ENCODE results near the gene CFAP141. TPM values are rescaled to one million over a fixed set of nuclear protein-coding genes. Genes with fewer than 3 reads are reported as not detected.

CFAP141 gene
- total RNA-seq, 2 experiments from 2014 or later: not detected

DNA sequence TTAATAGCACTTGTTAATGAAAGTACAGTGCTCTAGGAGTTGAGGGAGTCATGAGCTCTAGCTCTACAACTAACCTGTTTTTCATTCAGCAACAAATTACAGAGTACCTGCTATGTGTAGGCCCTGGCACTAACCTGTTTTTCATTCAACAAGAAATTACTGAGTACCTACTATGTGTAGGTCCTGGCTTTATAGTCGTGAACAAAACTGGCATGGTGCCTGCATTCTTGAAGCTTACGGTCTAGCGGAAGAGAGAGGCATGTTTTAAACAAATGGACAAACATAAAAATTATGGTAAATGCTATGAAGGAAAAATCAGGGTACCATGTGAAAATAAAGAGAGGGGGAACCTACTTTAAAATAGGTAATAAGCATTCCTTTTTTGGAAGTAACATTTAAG lies 12.4 kb upstream of the CFAP141 start:
- CTCF ChIA-PET: interaction anchor here (1.2 to 1.8 kb wide), 3 partner anchors 54 to 116 kb away, joined by 3 to 10 read pairs (median 6); partner anchors contain the start of gene HAX1
- POLR2A ChIA-PET: interaction anchor here (1.1 kb wide), 1 partner anchor 47 kb away, joined by 3 read pairs; no protein-coding TSS in a partner anchor

- ChIA-PET CTCF (interaction anchor here (1.3 kb wide), 1 partner anchor 63 kb away, joined by 4 read pairs; no protein-coding TSS in a partner anchor), POLR2A (no interaction called here)
Measured at GRCh38 chr1:154213274-154213673, 7.1 kb upstream of the CFAP141 start.

DNA sequence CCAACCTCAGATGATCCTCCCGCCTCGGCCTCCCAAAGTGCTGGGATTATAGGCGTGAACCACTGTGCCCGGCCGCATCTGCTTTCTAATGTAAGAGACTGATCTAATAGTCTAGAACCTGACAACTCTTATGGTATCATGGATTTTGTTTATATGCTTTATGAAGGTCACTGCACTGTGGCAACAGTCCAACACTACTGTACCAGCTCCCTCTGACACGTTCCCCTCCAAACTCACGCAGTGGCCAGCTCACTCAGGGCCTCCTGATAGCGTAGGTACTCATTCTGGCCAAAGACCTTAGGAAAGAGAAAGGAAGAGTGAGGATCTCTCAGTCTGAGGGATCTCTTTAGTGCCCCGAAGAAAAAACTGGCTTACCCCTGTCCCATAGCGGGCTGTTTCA lies 6.0 kb upstream of the CFAP141 start:
- CTCF ChIA-PET: no interaction called here
- POLR2A ChIA-PET: no interaction called here

DNA sequence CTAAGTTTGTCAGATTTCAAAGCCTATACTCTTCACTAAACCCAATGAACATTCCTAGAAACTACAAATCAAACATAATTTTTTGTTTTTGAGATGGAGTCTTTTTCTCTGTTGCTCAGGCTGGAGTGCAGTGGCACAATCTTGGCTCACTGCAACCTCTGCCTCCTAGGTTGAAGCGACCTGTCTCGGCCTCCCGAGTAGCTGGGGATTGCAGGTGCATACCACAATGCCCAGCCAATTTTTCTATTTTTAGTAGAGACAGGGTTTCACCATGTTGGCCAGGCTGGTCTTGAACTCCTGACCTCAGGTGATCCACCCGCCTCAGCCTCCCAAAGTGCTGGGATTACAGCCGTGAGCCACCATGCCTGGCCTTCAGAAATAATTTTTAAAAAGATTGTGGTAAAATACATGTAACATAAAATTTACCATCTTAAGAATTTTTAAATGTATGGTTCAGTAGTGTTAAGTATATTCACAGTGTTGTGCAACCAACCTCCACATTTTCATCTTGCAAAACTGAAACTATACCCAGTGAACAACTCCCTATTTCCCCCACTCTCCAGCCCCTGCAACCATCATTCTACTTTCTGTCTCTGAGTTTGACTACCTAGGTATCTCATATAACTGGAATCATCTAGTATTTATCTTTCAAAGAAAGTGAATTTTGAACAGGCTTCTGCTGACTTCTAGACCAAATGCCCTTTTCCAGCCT lies 2.7 kb upstream of the CFAP141 start:
- CTCF ChIA-PET: interaction anchor here (0.7 kb wide), 1 partner anchor 8 kb away, joined by 3 read pairs; no protein-coding TSS in a partner anchor
- POLR2A ChIA-PET: interaction anchor here (0.7 kb wide), 1 partner anchor 132 kb away, joined by 13 read pairs; no protein-coding TSS in a partner anchor

GRCh38 chr1:154207262-154207661 lies 1.1 kb upstream of the CFAP141 start:
- POLR2A ChIA-PET: interaction anchor here (0.6 kb wide), 1 partner anchor 212 kb away, joined by 3 read pairs; no protein-coding TSS in a partner anchor
- CTCF ChIA-PET: interaction anchor here (0.6 to 0.7 kb wide), 2 partner anchors 8 to 462 kb away, joined by 3 read pairs; no protein-coding TSS in a partner anchor

GRCh38 chr1:154205778-154206177 lies 355 bp downstream of the CFAP141 start:
- ChIA-PET POLR2A (interaction anchor here (0.5 to 0.7 kb wide), 3 partner anchors 25 to 356 kb away, joined by 3 to 4 read pairs (median 3); no protein-coding TSS in a partner anchor), CTCF (interaction anchor here (0.7 kb wide), 1 partner anchor 18 kb away, joined by 3 read pairs; no protein-coding TSS in a partner anchor)

- POLR2A ChIA-PET: interaction anchor here (0.8 to 1.2 kb wide), 2 partner anchors 21 to 72 kb away, joined by 3 to 5 read pairs; partner anchors contain the start of gene UBAP2L
- CTCF ChIA-PET: interaction anchor here (0.5 to 1.6 kb wide), 4 partner anchors 8 to 107 kb away, joined by 3 to 6 read pairs (median 4); no protein-coding TSS in a partner anchor
Measured at GRCh38 chr1:154199563-154199879, 6.6 kb downstream of the CFAP141 start.

- POLR2A ChIA-PET: interaction anchor here (0.8 to 1.2 kb wide), 2 partner anchors 21 to 73 kb away, joined by 3 to 5 read pairs; partner anchors contain the start of gene UBAP2L
- CTCF ChIA-PET: interaction anchor here (0.6 to 1.6 kb wide), 4 partner anchors 9 to 14 kb away, joined by 3 to 6 read pairs (median 3); no protein-coding TSS in a partner anchor
Measured at GRCh38 chr1:154198756-154199562, 7.2 kb downstream of the CFAP141 start.

- POLR2A ChIA-PET: interaction anchor here (0.5 kb wide), 1 partner anchor 41 kb away, joined by 4 read pairs; no protein-coding TSS in a partner anchor
- CTCF ChIA-PET: interaction anchor here (0.9 to 1.2 kb wide), 2 partner anchors 77 to 79 kb away, joined by 3 read pairs; no protein-coding TSS in a partner anchor
Measured at GRCh38 chr1:154193821-154194220, 12.3 kb downstream of the CFAP141 start.

- CTCF ChIA-PET: interaction anchor here (1.5 kb wide), 1 partner anchor 81 kb away, joined by 4 read pairs; no protein-coding TSS in a partner anchor
- POLR2A ChIA-PET: no interaction called here
Measured at GRCh38 chr1:154192476-154192875, 13.7 kb downstream of the CFAP141 start.

- ChIA-PET POLR2A (no interaction called here), CTCF (interaction anchor here (1.5 kb wide), 1 partner anchor 82 kb away, joined by 4 read pairs; no protein-coding TSS in a partner anchor)
Measured at GRCh38 chr1:154191990-154192461, 14.1 kb downstream of the CFAP141 start, which contains the start of gene TPM3. Gene TPM3, minus strand, starts transcription at chr1:154192100. Its CDS starts 82 bp downstream, at chr1:154192018.

GRCh38 chr1:154190550-154190949 lies 15.6 kb downstream of the CFAP141 start:
- ChIA-PET POLR2A (no interaction called here), CTCF (interaction anchor here (0.6 kb wide), 1 partner anchor 195 kb away, joined by 3 read pairs; no protein-coding TSS in a partner anchor)

GRCh38 chr1:154186852-154187501 lies 19.2 kb downstream of the CFAP141 start:
- POLR2A ChIA-PET: no interaction called here
- CTCF ChIA-PET: interaction anchor here (0.6 kb wide), 2 partner anchors 84 to 117 kb away, joined by 3 read pairs; no protein-coding TSS in a partner anchor

DNA sequence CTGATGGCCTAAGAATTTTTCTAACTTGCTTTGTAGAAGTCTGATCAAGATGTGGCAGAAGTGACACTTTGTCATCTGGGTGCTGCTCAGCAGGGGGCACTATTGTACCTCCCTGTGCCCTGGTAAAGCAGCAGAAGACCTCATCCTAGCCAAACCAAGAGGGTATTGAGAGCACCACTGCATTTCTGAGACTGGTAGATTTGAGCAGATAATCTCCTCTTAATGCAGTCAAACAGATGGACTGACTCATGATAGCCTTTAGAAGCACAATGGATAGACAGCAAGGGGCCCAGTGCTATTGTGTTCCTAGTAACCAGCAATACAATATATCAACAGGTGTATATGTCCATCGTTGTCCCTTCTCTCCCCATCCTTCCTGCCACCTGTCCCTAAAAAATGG lies 20.0 kb downstream of the CFAP141 start:
- ChIA-PET CTCF (interaction anchor here (0.9 to 2.3 kb wide), 2 partner anchors 85 to 149 kb away, joined by 5 to 9 read pairs; no protein-coding TSS in a partner anchor), POLR2A (no interaction called here)

GRCh38 chr1:154183046-154183915 lies 22.9 kb downstream of the CFAP141 start:
- ChIA-PET CTCF (interaction anchor here (0.6 to 2.3 kb wide), 4 partner anchors 37 to 143 kb away, joined by 3 to 9 read pairs (median 4); partner anchors contain the start of gene UBAP2L), POLR2A (interaction anchor here (1.3 to 2.0 kb wide), 3 partner anchors 24 to 193 kb away, joined by 3 to 6 read pairs (median 5); partner anchors contain the start of gene RPS27)

GRCh38 chr1:154182344-154183045 lies 23.6 kb downstream of the CFAP141 start:
- CTCF ChIA-PET: interaction anchor here (1.2 to 1.9 kb wide), 3 partner anchors 11 to 38 kb away, joined by 5 to 6 read pairs (median 5); partner anchors contain the start of gene UBAP2L
- POLR2A ChIA-PET: interaction anchor here (0.5 to 2.0 kb wide), 7 partner anchors 12 to 444 kb away, joined by 3 to 6 read pairs (median 3); partner anchors contain the start of gene RPS27

Data from activated CD8-positive, alpha-beta memory T cell treated with anti-CD3 and anti-CD28 coated beads for 36 hours (primary cell).